NCI-H1092 treated with DMSO at 0.1 percent for 48 hours (cell line): ENCODE data around the gene SLC38A3.
A peak's percentile ranks its signal among the peaks of the same experiment; 100 is the strongest.
"Not testable (repeated sequence)": the region's sequence is repeated elsewhere in the genome, so short reads cannot be mapped to it uniquely, and the experiment has no call there.

Experiments
- DNase-seq: peaks from one replicate; lab custom pipeline; 2025; lab: John Stamatoyannopoulos, UW

Gene SLC38A3

DNA sequence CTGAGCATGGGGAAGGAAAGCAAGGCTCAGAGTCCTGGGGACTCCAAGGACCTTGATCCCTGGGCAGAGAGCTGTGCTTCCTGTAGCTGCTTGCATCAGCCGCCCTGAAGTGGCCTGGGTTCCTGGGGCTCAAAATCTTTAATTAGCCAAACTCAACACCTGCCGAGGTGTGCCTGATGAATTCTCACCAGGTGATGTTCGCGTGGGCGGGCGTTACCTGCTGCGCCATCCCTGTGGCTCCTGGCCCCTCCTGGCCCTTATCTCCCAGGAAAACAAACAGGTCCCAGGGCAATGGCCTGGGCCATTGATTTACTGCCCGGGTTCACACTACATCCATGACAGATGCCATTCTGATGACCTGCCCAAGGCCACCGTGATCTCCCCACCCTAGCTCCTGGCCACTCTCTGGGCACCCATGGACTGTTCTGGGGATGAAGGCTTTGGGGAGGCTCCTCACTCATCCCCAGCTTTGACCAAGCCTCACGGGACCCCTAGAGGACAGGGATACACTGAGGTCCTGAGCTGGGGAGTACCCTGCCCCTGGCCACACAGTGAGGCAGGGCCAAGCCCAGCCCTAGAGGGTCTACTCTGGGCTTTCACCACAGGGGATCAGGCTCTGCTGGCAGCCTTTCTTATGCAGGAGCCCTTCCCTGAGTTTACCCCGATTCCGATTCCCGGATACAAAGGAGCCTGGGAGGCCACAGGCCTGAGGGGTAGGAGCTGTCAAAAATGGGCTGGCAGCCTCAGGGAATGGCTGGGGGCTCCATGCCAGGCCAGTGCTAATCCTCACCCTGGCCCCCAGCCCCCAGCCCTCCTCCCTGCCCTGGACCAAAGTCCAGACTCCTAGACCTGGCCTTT is 5.7 kb downstream of the SLC38A3 start:
- DNase-seq: no peak

DNA sequence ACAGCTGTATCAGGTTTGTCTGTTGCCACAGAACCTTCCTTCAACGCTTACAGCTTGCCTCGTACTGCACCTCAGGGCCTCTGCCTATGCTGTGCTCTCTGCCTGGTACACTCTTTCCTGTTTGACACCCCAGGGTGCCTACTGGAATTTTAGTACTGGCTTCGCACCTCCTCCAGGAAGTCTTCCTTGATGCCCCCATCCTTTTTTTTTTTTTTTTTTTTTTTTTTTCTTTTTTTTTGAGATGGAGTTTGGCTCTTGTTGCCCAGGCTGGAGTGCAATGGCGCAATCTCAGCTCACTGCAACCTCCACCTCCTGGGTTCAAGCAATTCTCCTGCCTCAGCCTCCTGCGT is 6.3 kb downstream of the SLC38A3 start:
- not testable (repeated sequence) for DNase-seq

DNA sequence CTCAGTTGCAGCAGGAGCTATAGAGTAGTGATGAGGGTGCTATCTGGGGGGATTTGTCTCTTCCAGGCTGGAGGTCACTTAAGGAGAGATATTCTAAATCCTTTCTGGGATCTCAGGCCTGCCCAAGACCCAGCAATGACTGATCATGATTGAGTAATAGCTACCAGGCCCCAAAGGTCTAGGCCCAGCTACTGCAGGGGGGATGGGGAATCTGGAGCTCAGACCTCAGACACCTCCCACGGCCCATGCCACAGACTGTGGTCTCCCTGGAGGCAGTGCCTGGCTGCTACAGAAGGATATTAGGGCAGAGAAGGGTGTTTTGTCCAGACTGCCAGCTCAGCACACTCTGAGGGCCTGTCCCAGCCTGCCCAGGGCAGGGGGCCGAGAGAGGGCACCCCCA is 6.9 kb downstream of the SLC38A3 start:
- no peak for DNase-seq

DNA sequence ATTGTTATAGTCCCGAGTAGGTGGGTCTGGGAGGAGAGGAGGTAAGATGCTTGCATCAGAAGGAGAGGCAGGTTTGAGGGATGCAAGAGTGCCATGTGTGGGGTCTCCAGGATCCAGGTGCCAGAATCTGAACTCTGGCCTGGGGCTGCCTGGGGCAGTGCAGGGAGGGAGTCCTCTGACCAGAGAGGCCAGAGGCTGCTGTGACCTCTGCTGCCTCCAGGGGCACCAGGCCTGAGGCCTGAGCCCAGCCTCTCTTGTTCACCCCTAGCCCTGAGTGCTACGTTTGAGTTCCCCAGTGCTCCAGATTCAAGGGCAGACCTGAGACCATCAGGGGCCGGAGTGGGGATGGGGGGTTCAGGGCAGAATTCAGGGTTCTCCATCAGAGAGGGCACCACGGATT is 7.4 kb downstream of the SLC38A3 start:
- DNase-seq: no peak

DNA sequence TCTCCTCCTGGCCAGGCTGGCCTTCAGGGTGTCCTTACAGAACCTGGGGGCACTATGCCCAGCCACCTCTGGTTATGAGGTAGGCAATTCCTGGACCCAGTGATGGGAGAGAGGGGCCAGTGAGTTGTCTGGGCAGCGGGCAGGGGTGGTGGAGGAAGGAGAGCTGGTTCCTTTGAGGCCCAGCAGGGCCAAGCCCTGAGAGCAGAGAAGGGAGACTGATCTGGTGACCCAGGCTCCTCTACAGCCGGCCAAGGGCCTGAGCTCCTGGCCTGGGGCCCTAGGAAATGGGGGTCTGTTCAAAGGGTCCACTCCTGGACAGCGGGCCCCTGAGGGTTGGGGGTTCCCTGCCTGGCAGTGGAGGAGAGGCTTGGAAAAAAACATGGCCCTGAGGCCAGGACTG is 7.9 kb downstream of the SLC38A3 start:
- DNase-seq: no peak

DNA sequence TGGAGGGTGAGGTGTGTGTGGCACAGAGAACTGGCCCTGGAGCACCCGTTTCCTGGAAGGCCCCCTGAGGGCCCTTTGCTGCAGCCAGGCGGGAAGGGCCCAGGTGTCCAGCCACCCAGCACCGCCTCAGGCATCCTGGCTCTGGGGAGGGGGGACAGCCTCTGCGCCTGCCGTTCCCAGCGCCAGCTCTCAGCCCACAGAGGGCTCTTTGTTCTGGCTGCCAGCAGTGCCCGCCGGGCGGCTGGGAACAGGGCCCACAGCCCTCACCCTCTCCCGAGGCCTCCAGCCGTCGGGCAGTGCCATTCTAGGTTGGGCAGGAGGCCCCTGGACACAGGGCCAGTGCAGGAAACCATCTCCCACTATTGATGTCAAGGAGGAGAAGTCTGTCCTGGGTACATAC is 8.3 kb downstream of the SLC38A3 start:
- DNase-seq: no peak

DNA sequence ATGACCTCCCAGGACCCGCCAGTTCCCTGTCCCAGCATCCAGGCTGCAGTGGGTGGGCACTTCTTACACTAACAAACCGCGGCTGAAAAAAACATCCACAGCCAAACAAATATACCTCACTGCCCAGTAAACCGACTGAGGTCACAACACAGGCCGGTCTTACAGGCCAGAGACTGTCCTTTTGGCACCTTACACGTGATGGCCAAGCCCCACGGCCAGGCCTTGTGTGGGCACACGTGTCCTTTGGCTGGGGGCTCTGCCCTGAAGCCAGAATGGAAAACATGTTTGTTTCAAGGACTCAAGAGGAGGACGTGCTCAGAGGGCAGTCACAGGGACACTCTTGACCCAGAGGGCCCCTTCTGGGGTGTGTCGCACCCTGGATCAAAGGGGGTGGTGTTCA is 9.8 kb downstream of the SLC38A3 start:
- DNase-seq: no peak

DNA sequence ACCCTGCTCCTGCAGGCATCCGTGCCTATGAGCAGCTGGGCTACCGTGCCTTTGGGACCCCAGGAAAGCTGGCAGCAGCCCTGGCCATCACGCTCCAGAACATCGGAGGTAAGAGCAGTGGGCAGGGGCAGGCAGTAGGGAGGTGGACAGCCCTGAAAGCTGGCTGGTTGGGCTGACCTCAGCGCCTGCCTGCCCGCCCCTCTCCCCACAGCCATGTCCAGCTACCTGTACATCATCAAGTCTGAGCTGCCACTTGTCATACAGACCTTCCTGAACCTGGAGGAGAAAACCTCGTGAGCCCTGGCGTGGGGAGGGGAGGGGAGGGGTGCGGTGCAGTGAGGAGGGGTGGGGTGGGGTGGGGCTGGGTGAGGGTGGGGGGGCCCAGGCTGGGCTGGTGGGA is 10.5 kb downstream of the SLC38A3 start:
- no peak for DNase-seq

DNA sequence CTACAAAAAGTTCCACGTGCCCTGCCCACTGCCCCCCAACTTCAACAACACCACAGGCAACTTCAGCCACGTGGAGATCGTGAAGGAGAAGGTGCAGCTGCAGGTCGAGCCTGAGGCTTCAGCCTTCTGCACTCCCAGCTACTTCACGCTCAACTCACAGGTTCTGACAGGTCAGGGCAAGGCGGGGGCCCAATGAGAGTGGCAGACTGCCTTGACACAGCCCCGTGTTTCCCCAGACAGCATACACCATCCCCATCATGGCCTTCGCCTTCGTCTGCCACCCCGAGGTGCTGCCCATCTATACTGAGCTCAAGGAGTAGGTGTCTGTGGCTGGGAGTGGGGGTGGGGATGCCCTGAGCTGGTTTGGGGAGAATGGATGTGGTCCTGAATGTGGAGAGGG is 12.6 kb downstream of the SLC38A3 start:
- no peak for DNase-seq

DNA sequence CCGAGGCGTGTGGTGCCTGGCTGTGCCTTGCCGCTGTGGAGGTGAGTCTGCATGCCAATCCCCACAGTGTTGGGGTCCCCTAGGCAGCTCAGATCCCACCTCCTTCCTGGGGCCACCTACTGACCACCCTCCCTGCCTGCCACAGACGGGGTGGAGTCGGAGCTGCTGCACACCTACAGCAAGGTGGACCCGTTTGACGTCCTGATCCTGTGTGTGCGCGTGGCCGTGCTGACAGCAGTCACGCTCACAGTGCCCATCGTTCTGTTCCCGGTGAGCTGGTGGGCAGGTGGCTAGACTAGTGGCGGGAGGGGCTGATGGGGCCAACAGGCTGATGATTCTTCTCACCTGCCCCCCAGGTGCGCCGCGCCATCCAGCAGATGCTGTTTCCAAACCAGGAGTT is 13.4 kb downstream of the SLC38A3 start:
- no peak for DNase-seq

DNA sequence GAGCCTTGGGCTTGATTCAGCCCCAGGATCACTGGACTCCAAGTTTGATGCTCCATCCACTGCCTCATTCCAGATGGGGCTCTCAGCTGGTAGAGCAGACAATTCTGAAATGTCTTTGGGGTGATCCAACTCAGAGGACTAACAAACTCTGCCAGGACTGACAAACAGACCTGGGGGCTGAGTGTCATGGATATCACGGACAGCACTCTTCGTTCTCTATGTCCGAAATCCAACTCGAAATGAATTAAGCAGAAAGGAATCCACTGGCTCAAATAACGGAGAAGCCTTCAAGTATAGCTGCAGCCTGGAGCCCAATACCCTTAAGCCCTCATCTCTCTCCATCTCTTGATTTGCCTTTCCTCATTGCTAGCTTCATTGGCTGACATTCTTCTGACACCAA is 14.2 kb downstream of the SLC38A3 start:
- no peak for DNase-seq

DNA sequence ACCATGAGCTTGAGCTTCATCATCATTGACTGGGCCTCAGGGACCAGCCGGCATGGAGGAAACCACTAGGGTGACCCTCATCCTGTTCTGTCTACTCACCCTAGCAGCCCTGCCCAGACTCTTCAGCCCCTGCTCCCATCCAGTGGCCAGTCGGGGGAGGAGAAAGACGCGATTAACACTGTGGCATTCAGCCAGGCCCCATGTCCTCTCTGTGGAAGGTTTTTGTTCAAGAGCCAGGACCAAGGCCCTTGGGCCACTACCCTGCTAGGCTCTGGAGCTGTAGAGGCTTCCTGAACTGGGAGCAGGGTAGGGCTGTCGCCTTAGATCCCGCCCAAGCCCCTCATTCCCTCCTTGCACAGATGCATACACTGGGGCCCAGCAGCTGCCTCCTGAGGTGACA is 15.0 kb downstream of the SLC38A3 start:
- DNase-seq: no peak

DNA sequence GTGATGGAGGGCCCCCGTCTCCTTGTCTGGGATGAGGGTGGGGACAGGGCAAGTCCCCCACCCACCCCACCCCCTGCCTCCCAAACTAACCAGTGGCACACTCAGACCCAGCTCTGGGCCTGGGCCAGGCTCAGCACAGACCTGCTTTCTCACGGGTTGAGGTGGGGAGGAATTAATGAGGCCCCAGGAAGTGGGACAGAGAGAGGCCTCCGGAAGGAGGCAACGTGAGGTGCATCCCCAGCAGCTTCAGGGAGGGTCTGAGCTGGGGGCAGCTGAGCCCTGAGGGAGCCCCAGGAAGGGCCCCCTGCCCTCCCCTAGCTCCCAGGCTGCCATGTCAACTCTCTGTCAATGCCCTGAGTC is 16.0 kb downstream of the SLC38A3 start:
- no peak for DNase-seq

DNA sequence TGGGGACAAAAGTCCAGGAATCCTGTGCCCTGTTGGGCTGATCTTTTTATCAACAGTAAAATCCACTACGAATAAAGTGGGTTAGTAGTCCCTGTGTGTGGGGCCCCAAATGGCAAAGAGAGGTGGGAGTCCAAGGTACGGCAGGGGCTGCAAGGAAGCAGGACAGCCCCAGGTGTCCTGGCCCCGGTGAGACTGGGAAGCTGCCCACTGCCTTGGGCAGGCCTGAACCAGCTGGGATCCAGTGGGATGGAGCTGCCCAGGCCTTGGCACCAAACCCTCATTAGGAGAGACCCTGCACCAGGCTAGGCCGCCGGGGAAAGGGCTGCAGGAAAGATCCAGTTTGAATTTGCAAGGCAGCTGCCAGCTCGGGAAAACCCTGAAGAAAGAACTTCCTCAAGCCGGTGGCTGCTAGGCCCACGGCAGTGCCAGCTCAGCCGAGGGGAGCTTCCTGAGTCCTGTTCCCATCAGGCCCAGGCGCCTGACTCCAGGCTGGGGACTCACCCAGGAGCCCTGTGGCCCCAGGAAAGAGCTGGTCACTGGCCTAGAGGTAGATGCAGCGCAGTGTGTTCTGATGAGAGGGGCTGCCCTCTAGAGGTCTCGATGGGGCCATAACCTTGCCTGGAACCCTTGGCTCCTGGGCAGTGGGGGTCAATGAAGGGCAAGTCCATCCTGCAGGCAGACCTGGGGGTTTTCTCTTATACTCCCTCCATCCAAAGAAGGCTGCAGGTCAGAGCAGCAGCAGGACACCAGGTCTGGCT is 16.5 kb downstream of the SLC38A3 start:
- no peak for DNase-seq

DNA sequence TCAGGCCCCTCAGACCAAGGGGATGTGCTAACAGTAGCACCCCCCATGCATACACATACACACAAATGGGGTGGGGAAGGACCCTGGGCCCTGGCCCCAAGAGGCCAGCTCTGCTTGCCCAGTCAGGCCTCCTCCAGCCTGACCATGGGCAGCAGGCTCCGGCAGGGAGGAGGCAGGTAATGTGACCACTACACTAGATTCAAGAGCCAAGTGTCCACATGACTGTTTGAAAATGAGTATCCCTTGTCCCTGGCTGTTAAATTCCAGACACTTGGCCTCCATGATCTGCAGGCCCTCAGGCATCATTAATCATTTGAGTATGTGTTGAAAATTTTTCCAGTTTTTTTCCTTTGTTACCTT is 17.1 kb downstream of the SLC38A3 start:
- DNase-seq: no peak

DNA sequence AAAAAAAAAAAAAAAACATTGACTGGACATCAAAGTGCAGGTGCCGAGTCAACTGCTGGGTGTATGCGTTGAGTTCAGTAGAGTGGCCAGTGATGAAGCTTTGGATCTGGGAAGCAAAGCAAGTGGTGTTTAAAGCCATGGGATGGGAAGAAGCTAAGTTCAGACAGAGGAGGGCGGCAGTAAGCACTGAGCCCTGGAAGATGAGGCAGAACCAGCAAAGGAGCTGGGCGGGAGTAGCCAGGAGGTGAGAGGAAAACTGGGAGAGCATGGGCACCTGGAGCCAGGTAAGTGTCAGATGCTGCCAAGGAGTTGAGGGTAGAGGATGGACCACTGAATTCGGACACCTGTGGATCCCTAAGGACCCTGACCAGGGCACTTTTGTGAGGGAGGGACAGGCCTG is 19.6 kb downstream of the SLC38A3 start:
- peak; percentile 1 for DNase-seq

DNA sequence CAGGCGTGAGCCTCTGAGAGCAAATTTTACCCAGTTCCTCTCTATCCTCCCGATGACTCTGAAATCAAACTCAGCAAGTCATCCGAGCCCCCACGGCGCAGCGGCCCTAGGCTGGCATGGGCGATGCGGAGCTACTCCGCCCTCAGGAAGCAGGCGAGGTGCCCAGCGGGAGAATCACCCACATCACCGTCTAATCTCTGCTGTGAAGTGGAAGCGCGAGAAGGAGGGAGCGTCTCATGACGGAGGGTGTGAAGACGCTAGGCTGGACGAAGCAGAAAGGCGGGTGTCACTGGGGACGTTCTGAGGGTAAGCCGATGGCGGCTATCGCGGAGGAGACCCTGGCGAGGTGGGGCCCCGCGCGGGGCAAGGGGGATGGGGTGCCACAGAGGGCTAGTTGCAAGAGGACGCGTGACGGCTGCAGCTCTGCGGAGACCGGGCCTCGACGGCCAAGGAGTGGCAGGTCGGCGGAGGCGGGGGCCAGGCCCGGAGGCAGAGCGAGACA is 21.9 kb downstream of the SLC38A3 start:
- peak; percentile 30 for DNase-seq

DNA sequence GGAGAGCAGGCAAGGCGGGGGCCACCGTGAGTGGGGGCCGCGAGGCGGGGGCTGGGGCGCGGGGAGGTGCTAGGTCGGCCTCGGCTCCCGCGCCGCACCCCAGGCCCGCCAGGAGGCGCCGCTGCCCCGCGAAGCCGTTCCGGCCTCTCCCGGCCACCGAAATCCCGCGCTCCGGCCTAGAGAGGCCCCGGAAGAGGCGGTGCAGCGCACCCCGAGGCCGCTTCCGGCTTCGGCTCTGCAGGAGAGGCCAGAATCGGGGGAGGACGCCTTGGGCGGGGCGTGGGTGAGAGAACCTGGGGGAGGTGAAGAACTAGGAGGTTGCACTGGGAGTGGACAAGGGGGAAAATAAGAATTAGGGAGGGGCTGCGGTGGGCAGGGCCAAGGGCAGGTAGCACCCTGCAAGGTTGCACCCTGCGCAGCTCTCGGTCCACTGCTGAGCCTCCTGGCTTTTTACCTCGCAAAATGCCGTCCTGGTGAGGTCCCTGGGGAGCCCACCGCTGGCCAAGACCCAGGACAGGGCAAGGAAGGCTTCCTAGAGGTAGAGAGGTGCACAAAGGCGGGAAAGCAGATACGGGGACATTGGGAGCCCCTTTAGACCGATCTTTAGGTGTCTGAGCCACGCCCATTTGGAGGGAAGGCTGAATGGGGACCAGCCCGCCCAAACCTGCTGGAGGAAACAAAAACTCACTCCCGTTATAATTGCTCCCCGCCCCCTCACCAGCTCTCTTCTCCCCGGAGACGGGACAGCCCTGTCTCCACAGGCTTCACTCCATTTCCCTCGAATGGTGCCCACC is 22.5 kb downstream of the SLC38A3 start:
- peak; percentile 74 for DNase-seq

DNA sequence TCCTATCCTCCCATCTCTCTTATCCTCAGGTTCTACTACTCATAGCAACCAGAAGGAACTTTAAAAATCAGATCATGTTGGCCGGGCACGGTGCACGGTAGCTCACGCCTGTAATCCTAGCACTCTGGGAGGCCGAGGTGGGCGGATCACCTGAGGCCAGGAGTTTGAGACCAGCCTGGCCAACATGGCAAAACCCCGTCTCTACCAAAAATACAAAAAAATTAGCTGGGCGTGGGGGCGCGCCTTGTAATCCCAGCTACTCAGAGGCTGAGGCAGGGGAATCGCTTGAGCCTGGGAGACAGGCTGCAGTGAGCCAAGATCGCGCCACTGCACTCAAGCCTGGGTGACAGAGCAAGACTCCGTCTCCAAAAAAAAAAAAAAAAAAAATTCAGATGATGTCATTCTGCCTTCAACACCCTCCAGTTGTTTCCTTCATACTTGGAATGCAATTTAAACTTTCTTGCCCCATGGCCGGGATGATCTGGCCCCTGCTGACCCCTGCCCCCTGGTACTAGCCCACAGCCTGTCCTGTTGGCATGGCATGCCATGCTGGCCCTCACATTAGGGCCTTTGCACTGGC is 23.2 kb downstream of the SLC38A3 start:
- DNase-seq: not testable (repeated sequence)

DNA sequence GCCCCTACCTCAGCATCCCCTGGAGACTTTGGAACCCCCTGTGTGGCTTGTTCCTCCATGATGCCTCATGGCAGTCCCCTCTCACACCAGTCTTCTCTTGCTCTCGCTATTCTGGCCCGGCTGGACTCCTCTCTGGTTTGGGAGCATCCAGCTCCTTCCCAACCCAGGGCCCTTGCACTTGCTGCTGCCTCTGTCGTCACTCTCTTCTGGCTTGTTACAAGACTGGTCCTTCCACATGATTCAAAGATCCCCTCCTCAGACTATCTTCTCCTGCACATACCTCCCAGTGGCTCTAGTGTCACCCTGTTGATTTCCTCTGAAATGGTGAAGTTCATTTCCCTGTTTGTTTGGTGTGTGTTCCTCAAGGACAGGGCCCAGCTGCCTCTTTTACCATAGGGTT is 24.4 kb downstream of the SLC38A3 start:
- no peak for DNase-seq

DNA sequence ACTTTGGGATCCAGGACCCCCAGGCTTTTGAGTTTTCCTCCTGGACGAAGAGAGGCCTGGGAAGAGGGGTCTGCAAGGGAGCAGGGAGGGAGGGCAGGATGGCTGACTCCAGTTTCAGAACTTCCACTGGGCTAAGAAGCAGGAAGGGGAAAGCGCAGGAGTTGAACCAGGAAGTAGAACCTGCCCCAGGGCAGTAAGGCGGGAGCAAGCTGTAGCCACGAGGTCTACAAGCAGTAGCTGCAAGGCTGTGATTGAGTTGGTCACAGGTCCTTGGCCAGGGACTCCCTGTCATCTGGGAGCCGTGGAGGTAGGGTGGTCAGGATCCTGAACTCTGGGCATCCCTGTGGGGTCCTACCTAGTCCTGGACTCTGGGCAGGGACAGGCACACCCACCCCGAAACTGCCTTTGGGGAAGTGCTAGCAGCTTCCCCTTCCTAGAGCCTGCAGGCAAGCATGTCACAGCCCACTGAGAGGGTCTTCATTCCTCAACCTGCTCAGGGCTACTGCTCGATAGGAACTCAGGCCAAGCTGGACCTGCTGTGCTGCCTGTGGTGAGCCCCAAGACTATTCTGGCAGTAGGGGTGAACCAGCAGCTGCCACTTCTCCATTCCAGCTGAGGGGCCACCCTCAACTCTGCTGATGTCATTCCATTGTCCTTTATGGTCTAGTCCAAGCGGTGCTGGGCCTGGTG is 25.2 kb downstream of the SLC38A3 start:
- no peak for DNase-seq

DNA sequence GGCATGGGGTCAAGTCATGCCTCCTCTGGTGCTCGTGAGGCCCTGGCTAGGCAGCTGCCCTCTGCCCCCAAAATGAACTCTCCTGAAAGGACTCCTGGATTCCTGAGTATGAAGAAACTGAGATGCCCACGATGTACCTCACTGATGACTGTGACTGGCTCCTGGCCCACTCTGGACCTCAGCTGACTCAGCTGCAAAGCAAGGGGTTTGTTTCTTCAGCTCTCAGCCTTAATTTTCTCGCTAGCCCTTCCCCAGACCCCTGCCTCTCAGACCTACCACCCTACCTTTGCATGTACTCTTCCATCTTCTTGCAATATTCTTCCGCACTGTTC is 25.7 kb downstream of the SLC38A3 start:
- DNase-seq: no peak
